HepG2 (cell line): ENCODE measurements around the gene SART1. TPM values are rescaled to one million over a fixed set of nuclear protein-coding genes. Genes with fewer than 3 reads are reported as not detected.

ENCODE experiments used
- ATF7-NPFF ChIP-seq: sonication (generic); formaldehyde crosslinking; IDR thresholded peaks from 2 replicates; pipeline ENCODE4 v1.8.1; 2023; ENCODE audit warnings: mild to moderate bottlenecking, low read depth, missing genetic modification reagents, moderate library complexity
- GZF1 ChIP-seq: sonication (generic); formaldehyde crosslinking; IDR thresholded peaks from 2 replicates; pipeline ENCODE4 v1.5.1; 2020; ENCODE audit warnings: mild to moderate bottlenecking, missing genetic modification reagents
- HHEX ChIP-seq: IDR thresholded peaks from 2 replicates; pipeline ENCODE4 v1.6.1; 2016; ENCODE audit warnings: control low read depth
- MED8 ChIP-seq: sonication (generic); formaldehyde crosslinking; IDR thresholded peaks from 2 replicates; pipeline ENCODE4 v1.8.1; 2023; ENCODE audit warnings: mild to moderate bottlenecking, missing genetic modification reagents; ENCODE audit not compliant: insufficient replicate concordance
- SMARCC2 ChIP-seq: fragments of 450-650 bp; IDR thresholded peaks from 2 replicates; pipeline ENCODE4 v1.6.1; 2017; ENCODE audit warnings: antibody characterized with exemption, mild to moderate bottlenecking
- SNAI1 ChIP-seq: sonication (generic); formaldehyde crosslinking; IDR thresholded peaks from 2 replicates; pipeline ENCODE4 v1.5.0; 2020; ENCODE audit warnings: mild to moderate bottlenecking, missing genetic modification reagents, borderline replicate concordance
- ZFYVE20 ChIP-seq: sonication (generic); formaldehyde crosslinking; IDR thresholded peaks from 2 replicates; pipeline ENCODE4 v1.8.0; 2023; ENCODE audit warnings: low read depth, mild to moderate bottlenecking, moderate library complexity, missing genetic modification reagents, borderline replicate concordance
- ZNF180 ChIP-seq: sonication (generic); formaldehyde crosslinking; IDR thresholded peaks from 2 replicates; pipeline ENCODE4 v1.4.0; 2020; ENCODE audit warnings: low read depth, missing genetic modification reagents, borderline replicate concordance
- ZNF20 ChIP-seq: sonication (generic); formaldehyde crosslinking; IDR thresholded peaks from 2 replicates; pipeline ENCODE4 v1.4.0; 2020; ENCODE audit warnings: mild to moderate bottlenecking, moderate library complexity, missing genetic modification reagents
- ZNF33B ChIP-seq: sonication (generic); formaldehyde crosslinking; IDR thresholded peaks from 2 replicates; pipeline ENCODE4 v1.5.1; 2020; ENCODE audit warnings: mild to moderate bottlenecking, missing genetic modification reagents
- ZNF562 ChIP-seq: sonication (generic); formaldehyde crosslinking; IDR thresholded peaks from 2 replicates; pipeline ENCODE4 v1.8.0; 2022; ENCODE audit warnings: missing genetic modification reagents, borderline replicate concordance
- ZNF605 ChIP-seq: sonication (generic); formaldehyde crosslinking; IDR thresholded peaks from 2 replicates; pipeline ENCODE4 v1.8.0; 2022; ENCODE audit warnings: mild to moderate bottlenecking, missing genetic modification reagents
- polyA plus RNA-seq, 8 experiments: library from polyadenylated mRNA; depleted of rRNA in 3 of 8; stranded (reverse) in 7 of 8; unstranded in 1 of 8; fragments of >200 nt; fragmentation: Illumina TruSeq in 4 of 8; extraction: Trizol in 4 of 8; gene quantifications; 2 replicates each; pipeline versions ENCODE4 v1.2.1 to v1.2.3, GENCODE V29; 2011 to 2016; ENCODE audit warnings: low read depth in 4 of 8, missing spikeins in 1 of 8, mixed read lengths in 1 of 8; ENCODE audit not compliant: insufficient read depth in 1 of 8
- total RNA-seq, 5 experiments: library from RNA; depleted of rRNA; stranded (reverse); fragments of >200 nt; fragmentation: Illumina TruSeq; extraction: Trizol; gene quantifications; 2 replicates each; pipeline ENCODE4 v1.2.3, GENCODE V29; 2016; ENCODE audit warnings: low read depth in 1 of 5
- TF ChIP-seq, protein P1 (sequence below): sonication (generic); formaldehyde crosslinking; IDR thresholded peaks from 2 replicates; pipeline ENCODE4 v1.4.0; 2020; ENCODE audit warnings: missing genetic modification reagents
- TF ChIP-seq, protein P2 (sequence below), 2 experiments: sonication (generic) in 1 of 2; formaldehyde crosslinking in 1 of 2; IDR thresholded peaks; 2 replicates each; pipeline versions ENCODE4 v1.4.0 to v1.6.1; 2018 to 2020; ENCODE audit warnings: missing genetic modification reagents in 2 of 2, borderline replicate concordance in 1 of 2, low read depth in 1 of 2, mild to moderate bottlenecking in 1 of 2, missing biosample characterization in 1 of 2
- TF ChIP-seq, protein P3 (sequence below): sonication (generic); formaldehyde crosslinking; IDR thresholded peaks from 2 replicates; pipeline ENCODE4 v1.8.1; 2023; ENCODE audit warnings: missing genetic modification reagents, inconsistent platforms, borderline replicate concordance
- TF ChIP-seq, protein P4 (sequence below): IDR thresholded peaks from 2 replicates; pipeline ENCODE4 v1.6.1; 2012; ENCODE audit warnings: inconsistent platforms
- TF ChIP-seq, protein P5 (sequence below): sonication (generic); formaldehyde crosslinking; IDR thresholded peaks from 2 replicates; pipeline ENCODE4 v1.4.0; 2020; ENCODE audit warnings: missing genetic modification reagents

The SART1 gene
- total and polyA plus RNA-seq, 2 of the 13 experiments (the other 11 are each of a cell fraction or from before 2014, with no cell fraction given), result 11.3 to 22.5 TPM

DNA sequence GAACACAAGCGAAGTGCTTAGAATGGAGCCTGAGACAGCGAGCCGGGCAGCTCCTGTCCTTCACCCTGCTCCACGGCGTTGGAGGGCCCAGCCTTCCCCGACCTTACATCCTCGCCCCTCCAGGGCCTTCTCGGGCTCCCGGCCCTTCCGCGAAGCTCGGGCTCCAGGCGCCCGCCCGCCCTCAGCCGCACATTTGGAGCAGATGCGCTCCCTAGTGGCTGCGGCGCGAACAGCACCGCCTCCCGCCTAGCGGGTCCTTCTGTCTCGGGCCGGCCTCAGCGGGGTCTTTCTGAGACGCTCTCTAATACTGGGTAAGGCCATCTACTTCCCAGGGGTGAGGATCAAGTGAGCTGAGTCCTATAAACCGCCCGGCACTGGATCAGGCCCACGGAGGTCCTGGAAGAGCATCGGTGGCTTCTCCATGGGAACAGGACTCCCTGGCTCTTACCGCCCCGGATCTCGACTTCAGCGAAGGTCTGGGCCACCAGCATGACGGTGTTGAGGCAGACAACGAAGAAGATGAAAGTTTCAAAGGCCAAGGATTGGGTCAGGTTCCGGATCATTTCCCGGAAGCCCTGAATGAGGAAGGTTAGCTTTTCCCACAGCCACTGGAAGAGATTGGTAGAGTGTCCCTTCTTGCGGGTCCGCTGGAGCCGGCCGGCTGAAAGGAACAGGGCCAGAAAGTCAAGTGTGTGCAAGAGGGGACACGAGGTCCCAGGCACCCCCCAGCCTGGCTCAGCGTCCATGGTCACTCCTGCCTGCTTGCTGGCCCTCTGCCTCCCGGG, 61.1 kb downstream of the SART1 start (continued):
- peak; percentile 15; the same call in 1 of the 2 replicates for TF ChIP-seq ZNF605
- no peak for TF ChIP-seq ZNF562 (CRISPR knock-in tag)
- TF ChIP-seq, protein P1, sequence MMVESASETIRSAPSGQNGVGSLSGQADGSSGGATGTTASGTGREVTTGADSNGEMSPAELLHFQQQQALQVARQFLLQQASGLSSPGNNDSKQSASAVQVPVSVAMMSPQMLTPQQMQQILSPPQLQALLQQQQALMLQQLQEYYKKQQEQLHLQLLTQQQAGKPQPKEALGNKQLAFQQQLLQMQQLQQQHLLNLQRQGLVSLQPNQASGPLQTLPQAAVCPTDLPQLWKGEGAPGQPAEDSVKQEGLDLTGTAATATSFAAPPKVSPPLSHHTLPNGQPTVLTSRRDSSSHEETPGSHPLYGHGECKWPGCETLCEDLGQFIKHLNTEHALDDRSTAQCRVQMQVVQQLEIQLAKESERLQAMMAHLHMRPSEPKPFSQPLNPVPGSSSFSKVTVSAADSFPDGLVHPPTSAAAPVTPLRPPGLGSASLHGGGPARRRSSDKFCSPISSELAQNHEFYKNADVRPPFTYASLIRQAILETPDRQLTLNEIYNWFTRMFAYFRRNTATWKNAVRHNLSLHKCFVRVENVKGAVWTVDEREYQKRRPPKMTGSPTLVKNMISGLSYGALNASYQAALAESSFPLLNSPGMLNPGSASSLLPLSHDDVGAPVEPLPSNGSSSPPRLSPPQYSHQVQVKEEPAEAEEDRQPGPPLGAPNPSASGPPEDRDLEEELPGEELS (CRISPR knock-in tag), result 0 out of 2 replicates have a peak, but pooled peaks have one; percentile 16
- TF ChIP-seq ATF7-NPFF (CRISPR knock-in tag), result 0 out of 2 replicates have a peak, but pooled peaks have one; percentile 32
- TF ChIP-seq, protein P2, sequence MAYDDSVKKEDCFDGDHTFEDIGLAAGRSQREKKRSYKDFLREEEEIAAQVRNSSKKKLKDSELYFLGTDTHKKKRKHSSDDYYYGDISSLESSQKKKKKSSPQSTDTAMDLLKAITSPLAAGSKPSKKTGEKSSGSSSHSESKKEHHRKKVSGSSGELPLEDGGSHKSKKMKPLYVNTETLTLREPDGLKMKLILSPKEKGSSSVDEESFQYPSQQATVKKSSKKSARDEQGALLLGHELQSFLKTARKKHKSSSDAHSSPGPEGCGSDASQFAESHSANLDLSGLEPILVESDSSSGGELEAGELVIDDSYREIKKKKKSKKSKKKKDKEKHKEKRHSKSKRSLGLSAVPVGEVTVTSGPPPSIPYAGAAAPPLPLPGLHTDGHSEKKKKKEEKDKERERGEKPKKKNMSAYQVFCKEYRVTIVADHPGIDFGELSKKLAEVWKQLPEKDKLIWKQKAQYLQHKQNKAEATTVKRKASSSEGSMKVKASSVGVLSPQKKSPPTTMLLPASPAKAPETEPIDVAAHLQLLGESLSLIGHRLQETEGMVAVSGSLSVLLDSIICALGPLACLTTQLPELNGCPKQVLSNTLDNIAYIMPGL (CRISPR knock-in tag; IDR thresholded peaks at IDR 0.05; ENCODE audit: borderline replicate concordance in 1 of 2, low read depth in 1 of 2), result peak; percentile 82 to 90
- TF ChIP-seq, protein P3, sequence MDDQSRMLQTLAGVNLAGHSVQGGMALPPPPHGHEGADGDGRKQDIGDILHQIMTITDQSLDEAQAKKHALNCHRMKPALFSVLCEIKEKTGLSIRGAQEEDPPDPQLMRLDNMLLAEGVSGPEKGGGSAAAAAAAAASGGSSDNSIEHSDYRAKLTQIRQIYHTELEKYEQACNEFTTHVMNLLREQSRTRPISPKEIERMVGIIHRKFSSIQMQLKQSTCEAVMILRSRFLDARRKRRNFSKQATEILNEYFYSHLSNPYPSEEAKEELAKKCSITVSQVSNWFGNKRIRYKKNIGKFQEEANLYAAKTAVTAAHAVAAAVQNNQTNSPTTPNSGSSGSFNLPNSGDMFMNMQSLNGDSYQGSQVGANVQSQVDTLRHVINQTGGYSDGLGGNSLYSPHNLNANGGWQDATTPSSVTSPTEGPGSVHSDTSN (CRISPR knock-in tag), result 0 out of 2 replicates have a peak, but pooled peaks have one; percentile 55
- TF ChIP-seq ZFYVE20, result no peak
- TF ChIP-seq SMARCC2, result no peak
- no peak for TF ChIP-seq SNAI1
- no peak for TF ChIP-seq HHEX
- TF ChIP-seq ZNF180 (CRISPR knock-in tag), result peak; percentile 51; the same call in 1 of the 2 replicates
- TF ChIP-seq, protein P4, sequence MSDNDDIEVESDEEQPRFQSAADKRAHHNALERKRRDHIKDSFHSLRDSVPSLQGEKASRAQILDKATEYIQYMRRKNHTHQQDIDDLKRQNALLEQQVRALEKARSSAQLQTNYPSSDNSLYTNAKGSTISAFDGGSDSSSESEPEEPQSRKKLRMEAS, result peak; percentile 39; the same call in 1 of the 2 replicates
- TF ChIP-seq MED8 (CRISPR knock-in tag), result no peak
- no peak for TF ChIP-seq ZNF20
- TF ChIP-seq GZF1 (CRISPR knock-in tag), result no peak
- TF ChIP-seq ZNF33B (CRISPR knock-in tag), result no peak
- TF ChIP-seq, protein P5, sequence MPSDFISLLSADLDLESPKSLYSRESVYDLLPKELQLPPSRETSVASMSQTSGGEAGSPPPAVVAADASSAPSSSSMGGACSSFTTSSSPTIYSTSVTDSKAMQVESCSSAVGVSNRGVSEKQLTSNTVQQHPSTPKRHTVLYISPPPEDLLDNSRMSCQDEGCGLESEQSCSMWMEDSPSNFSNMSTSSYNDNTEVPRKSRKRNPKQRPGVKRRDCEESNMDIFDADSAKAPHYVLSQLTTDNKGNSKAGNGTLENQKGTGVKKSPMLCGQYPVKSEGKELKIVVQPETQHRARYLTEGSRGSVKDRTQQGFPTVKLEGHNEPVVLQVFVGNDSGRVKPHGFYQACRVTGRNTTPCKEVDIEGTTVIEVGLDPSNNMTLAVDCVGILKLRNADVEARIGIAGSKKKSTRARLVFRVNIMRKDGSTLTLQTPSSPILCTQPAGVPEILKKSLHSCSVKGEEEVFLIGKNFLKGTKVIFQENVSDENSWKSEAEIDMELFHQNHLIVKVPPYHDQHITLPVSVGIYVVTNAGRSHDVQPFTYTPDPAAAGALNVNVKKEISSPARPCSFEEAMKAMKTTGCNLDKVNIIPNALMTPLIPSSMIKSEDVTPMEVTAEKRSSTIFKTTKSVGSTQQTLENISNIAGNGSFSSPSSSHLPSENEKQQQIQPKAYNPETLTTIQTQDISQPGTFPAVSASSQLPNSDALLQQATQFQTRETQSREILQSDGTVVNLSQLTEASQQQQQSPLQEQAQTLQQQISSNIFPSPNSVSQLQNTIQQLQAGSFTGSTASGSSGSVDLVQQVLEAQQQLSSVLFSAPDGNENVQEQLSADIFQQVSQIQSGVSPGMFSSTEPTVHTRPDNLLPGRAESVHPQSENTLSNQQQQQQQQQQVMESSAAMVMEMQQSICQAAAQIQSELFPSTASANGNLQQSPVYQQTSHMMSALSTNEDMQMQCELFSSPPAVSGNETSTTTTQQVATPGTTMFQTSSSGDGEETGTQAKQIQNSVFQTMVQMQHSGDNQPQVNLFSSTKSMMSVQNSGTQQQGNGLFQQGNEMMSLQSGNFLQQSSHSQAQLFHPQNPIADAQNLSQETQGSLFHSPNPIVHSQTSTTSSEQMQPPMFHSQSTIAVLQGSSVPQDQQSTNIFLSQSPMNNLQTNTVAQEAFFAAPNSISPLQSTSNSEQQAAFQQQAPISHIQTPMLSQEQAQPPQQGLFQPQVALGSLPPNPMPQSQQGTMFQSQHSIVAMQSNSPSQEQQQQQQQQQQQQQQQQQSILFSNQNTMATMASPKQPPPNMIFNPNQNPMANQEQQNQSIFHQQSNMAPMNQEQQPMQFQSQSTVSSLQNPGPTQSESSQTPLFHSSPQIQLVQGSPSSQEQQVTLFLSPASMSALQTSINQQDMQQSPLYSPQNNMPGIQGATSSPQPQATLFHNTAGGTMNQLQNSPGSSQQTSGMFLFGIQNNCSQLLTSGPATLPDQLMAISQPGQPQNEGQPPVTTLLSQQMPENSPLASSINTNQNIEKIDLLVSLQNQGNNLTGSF, result 0 out of 2 replicates have a peak, but pooled peaks have one; percentile 25
